ENCODE results near the gene EXOSC9.

DNA sequence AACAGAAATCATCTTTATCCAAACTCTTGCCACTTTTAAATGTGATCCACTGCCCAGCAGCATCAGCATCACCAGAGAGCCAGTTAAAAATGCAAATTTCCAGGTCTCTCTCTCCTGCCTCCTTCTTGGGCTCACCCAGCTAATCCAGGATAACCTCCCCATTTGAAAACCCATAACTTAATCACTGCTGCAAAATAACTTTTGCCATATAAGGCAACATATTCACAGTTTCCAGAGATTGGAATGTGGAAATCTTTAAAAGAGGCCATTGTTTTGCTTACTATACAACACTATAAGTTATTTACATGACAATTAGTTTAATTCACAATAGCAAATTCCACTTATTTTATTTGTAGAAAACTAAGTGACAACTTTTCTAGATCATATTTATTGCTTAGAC is 4.8 kb upstream of the EXOSC9 start:
- TF ChIP-seq, protein P1, sequence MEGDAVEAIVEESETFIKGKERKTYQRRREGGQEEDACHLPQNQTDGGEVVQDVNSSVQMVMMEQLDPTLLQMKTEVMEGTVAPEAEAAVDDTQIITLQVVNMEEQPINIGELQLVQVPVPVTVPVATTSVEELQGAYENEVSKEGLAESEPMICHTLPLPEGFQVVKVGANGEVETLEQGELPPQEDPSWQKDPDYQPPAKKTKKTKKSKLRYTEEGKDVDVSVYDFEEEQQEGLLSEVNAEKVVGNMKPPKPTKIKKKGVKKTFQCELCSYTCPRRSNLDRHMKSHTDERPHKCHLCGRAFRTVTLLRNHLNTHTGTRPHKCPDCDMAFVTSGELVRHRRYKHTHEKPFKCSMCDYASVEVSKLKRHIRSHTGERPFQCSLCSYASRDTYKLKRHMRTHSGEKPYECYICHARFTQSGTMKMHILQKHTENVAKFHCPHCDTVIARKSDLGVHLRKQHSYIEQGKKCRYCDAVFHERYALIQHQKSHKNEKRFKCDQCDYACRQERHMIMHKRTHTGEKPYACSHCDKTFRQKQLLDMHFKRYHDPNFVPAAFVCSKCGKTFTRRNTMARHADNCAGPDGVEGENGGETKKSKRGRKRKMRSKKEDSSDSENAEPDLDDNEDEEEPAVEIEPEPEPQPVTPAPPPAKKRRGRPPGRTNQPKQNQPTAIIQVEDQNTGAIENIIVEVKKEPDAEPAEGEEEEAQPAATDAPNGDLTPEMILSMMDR (conservative IDR thresholded peaks at IDR 0.05; ENCODE audit: low read length): no peak
- no peak for TF ChIP-seq EZH2phosphoT487 (IDR thresholded peaks at IDR 0.05; ENCODE audit: borderline replicate concordance, low read depth, low read length)

All from OCI-LY7 (cell line).